ENCODE measurements around the gene DNASE2. TPM values are rescaled to one million over a fixed set of nuclear protein-coding genes. Genes with fewer than 3 reads are reported as not detected.

Gene DNASE2
- total RNA-seq, 1 experiment from 2014 or later = 35.7 TPM

- no peak for TF ChIP-seq JUN (CRISPR knock-in tag; IDR thresholded peaks at IDR 0.05)
- no peak for TF ChIP-seq ZNF232 (CRISPR knock-in tag; IDR thresholded peaks at IDR 0.05)
- TF ChIP-seq RORB (CRISPR knock-in tag; IDR thresholded peaks at IDR 0.05) = no peak
- TF ChIP-seq USF1 (CRISPR knock-in tag; IDR thresholded peaks at IDR 0.05) = no peak
- TF ChIP-seq ATF6 (CRISPR knock-in tag; IDR thresholded peaks at IDR 0.05) = no peak
- no peak for TF ChIP-seq ELF4 (CRISPR knock-in tag; IDR thresholded peaks at IDR 0.05; ENCODE audit: low read depth)
- no peak for TF ChIP-seq ZNF532 (CRISPR knock-in tag; IDR thresholded peaks at IDR 0.05; ENCODE audit: borderline replicate concordance)
- TF ChIP-seq FOXK1 (CRISPR knock-in tag; IDR thresholded peaks at IDR 0.05) = no peak
These were observed 31.3 kb upstream of the DNASE2 start (continued) for GRCh38 chr19:12912571-12912970.

GRCh38 chr19:12907166-12907565 lies 25.9 kb upstream of the DNASE2 start:
- Mint-ChIP-seq H3K9me3 (no peaks in the 10 kb centered on the region), H3K27ac (no peak overlapping the region), H3K4me3 (no peak overlapping the region), H3K4me1 (peaks cover 4% of the 10 kb centered on the region), H3K36me3 (no peaks in the 10 kb centered on the region), H3K27me3 (ENCODE audit: low read depth) (no peaks in the 10 kb centered on the region)
- TF ChIP-seq E2F4 (CRISPR knock-in tag; IDR thresholded peaks at IDR 0.05; ENCODE audit: borderline replicate concordance, low read depth) = no peak
- TF ChIP-seq ZNF512 (CRISPR knock-in tag; IDR thresholded peaks at IDR 0.05; ENCODE audit: borderline replicate concordance) = no peak
- CTCF ChIA-PET = interaction anchor here (1.8 to 2.5 kb wide), 3 partner anchors 22 to 82 kb away, joined by 6 to 8 read pairs (median 8); no protein-coding TSS in a partner anchor
- no peak for ATAC-seq
- no peak for DNase-seq (ENCODE audit: low spot score)
- POLR2A ChIA-PET = interaction anchor here (1.3 kb wide), 1 partner anchor 16 kb away, joined by 3 read pairs; the partner anchor contains the start of gene GCDH

- ATAC-seq = no peak
- Mint-ChIP-seq H3K36me3 (peaks cover 19% of the 10 kb centered on the region), H3K9me3 (no peaks in the 10 kb centered on the region), H3K4me3 (no peak overlapping the region), H3K27ac (no peak overlapping the region), H3K4me1 (no peaks in the 10 kb centered on the region), H3K27me3 (ENCODE audit: low read depth) (no peaks in the 10 kb centered on the region)
- no peak for TF ChIP-seq PRRX2 (CRISPR knock-in tag; IDR thresholded peaks at IDR 0.05)
- no peak for TF ChIP-seq CDX4 (CRISPR knock-in tag; IDR thresholded peaks at IDR 0.05; ENCODE audit: borderline replicate concordance)
- ChIA-PET CTCF (interaction anchor here (1.5 to 1.6 kb wide), 3 partner anchors 15 to 65 kb away, joined by 4 to 5 read pairs (median 4); no protein-coding TSS in a partner anchor), POLR2A (interaction anchor here (1.1 kb wide), 1 partner anchor 9 kb away, joined by 3 read pairs; the partner anchor contains the start of gene GCDH)
- no peak for DNase-seq (ENCODE audit: low spot score)
These were observed 18.8 kb upstream of the DNASE2 start for GRCh38 chr19:12899891-12900518.
